ENCODE data around the gene RGS12. TPM values are rescaled to one million over a fixed set of nuclear protein-coding genes. Genes with fewer than 3 reads are reported as not detected.
A peak's percentile ranks its signal among the peaks of the same experiment; 100 is the strongest.

RGS12 gene
- total and polyA plus RNA-seq, 2 of the 13 experiments (the other 11 are each of a cell fraction or from before 2014, with no cell fraction given): 21.0 to 27.7 TPM

DNA sequence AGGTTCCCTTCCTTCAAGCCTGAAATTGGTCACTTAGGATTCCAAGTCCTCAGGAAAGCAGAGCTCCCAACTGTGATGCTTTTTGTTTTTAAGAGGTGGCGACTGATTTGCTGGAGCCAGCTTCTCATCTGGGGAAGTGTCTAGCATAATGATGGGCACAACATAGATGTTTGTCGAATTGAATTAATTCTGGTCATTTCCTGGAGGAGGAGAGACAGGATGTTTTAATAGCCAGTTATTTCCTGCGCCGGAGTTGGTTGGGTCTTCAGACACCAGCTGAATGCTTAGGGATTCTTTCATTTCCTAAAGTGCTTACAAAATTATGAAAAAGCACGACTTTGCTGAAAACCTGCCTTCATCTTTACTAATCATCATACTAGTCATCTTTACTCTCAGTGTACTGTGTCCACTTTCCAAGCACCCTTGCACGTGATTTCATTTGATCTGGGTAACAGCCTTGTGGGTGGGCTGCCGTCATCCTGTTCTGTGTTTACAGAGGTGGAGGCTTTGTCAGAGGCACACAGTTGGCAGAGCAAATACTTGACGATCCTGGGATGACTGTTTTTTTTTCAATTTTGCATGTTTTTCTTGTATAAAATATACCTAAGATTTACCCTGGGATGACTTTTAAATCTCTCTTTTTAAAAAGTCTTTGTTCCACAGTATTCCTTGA lies 49.5 kb downstream of the RGS12 start (continued):
- TF ChIP-seq YEATS2 (CRISPR knock-in tag; IDR thresholded peaks at IDR 0.05; ENCODE audit: borderline replicate concordance) (peak; percentile 54; the same call in 1 of the 2 replicates), HMG20A (CRISPR knock-in tag; IDR thresholded peaks at IDR 0.05; ENCODE audit: borderline replicate concordance) (peak; percentile 33; the same call in 1 of the 2 replicates), ZBTB49 (CRISPR knock-in tag; IDR thresholded peaks at IDR 0.05; ENCODE audit: borderline replicate concordance) (no peak), NFYB (CRISPR knock-in tag; IDR thresholded peaks at IDR 0.05) (no peak), MXI1 (IDR thresholded peaks at IDR 0.05; ENCODE audit: borderline replicate concordance, low read depth, low read length) (peak; percentile 44; the same call in 1 of the 3 replicates), ZC3H4 (CRISPR knock-in tag; IDR thresholded peaks at IDR 0.05; ENCODE audit: borderline replicate concordance) (no peak), PHF21A (CRISPR knock-in tag; IDR thresholded peaks at IDR 0.05) (0 out of 2 replicates have a peak, but pooled peaks have one; percentile 16), U2AF2 (IDR thresholded peaks at IDR 0.05; ENCODE audit: low read depth, low read length) (no peak), ZNF33A (CRISPR knock-in tag; IDR thresholded peaks at IDR 0.05; ENCODE audit: borderline replicate concordance) (no peak), NPAS2 (CRISPR knock-in tag; IDR thresholded peaks at IDR 0.05; ENCODE audit: borderline replicate concordance) (no peak), THRA (CRISPR knock-in tag; IDR thresholded peaks at IDR 0.05; ENCODE audit: borderline replicate concordance) (no peak; the same call in 1 of the 2 replicates), ZNF703 (CRISPR knock-in tag; IDR thresholded peaks at IDR 0.05; ENCODE audit: borderline replicate concordance) (no peak), RFX5 (IDR thresholded peaks at IDR 0.05; ENCODE audit: low read depth, low read length) (no peak), ZNF205 (CRISPR knock-in tag; IDR thresholded peaks at IDR 0.05) (peak; percentile 65; the same call in 1 of the 2 replicates), FLYWCH1 (CRISPR knock-in tag; IDR thresholded peaks at IDR 0.05) (no peak), ZFP90 (CRISPR knock-in tag; IDR thresholded peaks at IDR 0.05; ENCODE audit: borderline replicate concordance) (no peak), ZNF83 (CRISPR knock-in tag; IDR thresholded peaks at IDR 0.05; ENCODE audit: borderline replicate concordance) (no peak)
- TF ChIP-seq, protein P1, sequence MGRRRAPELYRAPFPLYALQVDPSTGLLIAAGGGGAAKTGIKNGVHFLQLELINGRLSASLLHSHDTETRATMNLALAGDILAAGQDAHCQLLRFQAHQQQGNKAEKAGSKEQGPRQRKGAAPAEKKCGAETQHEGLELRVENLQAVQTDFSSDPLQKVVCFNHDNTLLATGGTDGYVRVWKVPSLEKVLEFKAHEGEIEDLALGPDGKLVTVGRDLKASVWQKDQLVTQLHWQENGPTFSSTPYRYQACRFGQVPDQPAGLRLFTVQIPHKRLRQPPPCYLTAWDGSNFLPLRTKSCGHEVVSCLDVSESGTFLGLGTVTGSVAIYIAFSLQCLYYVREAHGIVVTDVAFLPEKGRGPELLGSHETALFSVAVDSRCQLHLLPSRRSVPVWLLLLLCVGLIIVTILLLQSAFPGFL (CRISPR knock-in tag; IDR thresholded peaks at IDR 0.05): no peak
- TF ChIP-seq, protein P2, sequence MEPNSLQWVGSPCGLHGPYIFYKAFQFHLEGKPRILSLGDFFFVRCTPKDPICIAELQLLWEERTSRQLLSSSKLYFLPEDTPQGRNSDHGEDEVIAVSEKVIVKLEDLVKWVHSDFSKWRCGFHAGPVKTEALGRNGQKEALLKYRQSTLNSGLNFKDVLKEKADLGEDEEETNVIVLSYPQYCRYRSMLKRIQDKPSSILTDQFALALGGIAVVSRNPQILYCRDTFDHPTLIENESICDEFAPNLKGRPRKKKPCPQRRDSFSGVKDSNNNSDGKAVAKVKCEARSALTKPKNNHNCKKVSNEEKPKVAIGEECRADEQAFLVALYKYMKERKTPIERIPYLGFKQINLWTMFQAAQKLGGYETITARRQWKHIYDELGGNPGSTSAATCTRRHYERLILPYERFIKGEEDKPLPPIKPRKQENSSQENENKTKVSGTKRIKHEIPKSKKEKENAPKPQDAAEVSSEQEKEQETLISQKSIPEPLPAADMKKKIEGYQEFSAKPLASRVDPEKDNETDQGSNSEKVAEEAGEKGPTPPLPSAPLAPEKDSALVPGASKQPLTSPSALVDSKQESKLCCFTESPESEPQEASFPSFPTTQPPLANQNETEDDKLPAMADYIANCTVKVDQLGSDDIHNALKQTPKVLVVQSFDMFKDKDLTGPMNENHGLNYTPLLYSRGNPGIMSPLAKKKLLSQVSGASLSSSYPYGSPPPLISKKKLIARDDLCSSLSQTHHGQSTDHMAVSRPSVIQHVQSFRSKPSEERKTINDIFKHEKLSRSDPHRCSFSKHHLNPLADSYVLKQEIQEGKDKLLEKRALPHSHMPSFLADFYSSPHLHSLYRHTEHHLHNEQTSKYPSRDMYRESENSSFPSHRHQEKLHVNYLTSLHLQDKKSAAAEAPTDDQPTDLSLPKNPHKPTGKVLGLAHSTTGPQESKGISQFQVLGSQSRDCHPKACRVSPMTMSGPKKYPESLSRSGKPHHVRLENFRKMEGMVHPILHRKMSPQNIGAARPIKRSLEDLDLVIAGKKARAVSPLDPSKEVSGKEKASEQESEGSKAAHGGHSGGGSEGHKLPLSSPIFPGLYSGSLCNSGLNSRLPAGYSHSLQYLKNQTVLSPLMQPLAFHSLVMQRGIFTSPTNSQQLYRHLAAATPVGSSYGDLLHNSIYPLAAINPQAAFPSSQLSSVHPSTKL (CRISPR knock-in tag; IDR thresholded peaks at IDR 0.05): peak; percentile 93
- TF ChIP-seq, protein P3, sequence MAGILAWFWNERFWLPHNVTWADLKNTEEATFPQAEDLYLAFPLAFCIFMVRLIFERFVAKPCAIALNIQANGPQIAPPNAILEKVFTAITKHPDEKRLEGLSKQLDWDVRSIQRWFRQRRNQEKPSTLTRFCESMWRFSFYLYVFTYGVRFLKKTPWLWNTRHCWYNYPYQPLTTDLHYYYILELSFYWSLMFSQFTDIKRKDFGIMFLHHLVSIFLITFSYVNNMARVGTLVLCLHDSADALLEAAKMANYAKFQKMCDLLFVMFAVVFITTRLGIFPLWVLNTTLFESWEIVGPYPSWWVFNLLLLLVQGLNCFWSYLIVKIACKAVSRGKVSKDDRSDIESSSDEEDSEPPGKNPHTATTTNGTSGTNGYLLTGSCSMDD (CRISPR knock-in tag; IDR thresholded peaks at IDR 0.05): no peak

All from HepG2 (cell line).